ENCODE measurements around the gene PER1.

Gene PER1, protein sequence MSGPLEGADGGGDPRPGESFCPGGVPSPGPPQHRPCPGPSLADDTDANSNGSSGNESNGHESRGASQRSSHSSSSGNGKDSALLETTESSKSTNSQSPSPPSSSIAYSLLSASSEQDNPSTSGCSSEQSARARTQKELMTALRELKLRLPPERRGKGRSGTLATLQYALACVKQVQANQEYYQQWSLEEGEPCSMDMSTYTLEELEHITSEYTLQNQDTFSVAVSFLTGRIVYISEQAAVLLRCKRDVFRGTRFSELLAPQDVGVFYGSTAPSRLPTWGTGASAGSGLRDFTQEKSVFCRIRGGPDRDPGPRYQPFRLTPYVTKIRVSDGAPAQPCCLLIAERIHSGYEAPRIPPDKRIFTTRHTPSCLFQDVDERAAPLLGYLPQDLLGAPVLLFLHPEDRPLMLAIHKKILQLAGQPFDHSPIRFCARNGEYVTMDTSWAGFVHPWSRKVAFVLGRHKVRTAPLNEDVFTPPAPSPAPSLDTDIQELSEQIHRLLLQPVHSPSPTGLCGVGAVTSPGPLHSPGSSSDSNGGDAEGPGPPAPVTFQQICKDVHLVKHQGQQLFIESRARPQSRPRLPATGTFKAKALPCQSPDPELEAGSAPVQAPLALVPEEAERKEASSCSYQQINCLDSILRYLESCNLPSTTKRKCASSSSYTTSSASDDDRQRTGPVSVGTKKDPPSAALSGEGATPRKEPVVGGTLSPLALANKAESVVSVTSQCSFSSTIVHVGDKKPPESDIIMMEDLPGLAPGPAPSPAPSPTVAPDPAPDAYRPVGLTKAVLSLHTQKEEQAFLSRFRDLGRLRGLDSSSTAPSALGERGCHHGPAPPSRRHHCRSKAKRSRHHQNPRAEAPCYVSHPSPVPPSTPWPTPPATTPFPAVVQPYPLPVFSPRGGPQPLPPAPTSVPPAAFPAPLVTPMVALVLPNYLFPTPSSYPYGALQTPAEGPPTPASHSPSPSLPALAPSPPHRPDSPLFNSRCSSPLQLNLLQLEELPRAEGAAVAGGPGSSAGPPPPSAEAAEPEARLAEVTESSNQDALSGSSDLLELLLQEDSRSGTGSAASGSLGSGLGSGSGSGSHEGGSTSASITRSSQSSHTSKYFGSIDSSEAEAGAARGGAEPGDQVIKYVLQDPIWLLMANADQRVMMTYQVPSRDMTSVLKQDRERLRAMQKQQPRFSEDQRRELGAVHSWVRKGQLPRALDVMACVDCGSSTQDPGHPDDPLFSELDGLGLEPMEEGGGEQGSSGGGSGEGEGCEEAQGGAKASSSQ (N-terminal part only)

DNA sequence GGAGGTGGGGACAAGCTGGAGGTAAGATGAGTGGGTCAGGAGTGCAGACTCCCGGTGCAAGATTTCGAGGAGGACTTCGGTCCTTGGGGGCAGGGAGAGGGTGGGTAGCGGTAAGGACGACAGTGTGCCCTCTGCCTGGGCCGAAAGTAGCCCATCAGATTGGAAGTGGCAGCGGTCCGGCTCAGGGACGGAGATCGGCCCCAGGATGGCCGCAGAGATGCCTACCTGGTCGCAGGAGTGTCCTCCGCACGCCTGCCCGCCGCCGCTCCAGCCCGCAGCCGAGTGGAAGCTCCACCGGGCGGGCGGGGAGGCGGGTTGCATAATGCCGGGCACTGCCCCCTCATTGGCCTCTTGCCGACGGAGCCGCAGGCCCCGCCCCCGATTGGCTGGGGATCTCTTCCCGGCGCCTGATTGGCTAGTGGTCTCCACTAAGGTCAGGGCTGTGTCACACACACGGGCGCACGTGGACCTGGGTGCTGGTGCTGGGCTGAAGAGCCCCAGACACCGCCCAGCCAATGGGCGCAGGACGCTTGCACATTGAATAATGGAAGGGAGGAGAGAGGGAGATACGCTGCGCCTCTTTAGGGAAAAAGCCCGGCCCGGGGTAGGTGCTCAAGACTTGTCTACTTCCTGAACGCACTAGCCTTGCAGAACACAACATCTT lies at the start of gene PER1:
TSS of gene PER1 (minus strand) at position 293 of the 664 bp plus-strand sequence. CDS start 1,698 bp downstream, outside the sequence.
- DNase-seq, result peak; percentile 83

DNA sequence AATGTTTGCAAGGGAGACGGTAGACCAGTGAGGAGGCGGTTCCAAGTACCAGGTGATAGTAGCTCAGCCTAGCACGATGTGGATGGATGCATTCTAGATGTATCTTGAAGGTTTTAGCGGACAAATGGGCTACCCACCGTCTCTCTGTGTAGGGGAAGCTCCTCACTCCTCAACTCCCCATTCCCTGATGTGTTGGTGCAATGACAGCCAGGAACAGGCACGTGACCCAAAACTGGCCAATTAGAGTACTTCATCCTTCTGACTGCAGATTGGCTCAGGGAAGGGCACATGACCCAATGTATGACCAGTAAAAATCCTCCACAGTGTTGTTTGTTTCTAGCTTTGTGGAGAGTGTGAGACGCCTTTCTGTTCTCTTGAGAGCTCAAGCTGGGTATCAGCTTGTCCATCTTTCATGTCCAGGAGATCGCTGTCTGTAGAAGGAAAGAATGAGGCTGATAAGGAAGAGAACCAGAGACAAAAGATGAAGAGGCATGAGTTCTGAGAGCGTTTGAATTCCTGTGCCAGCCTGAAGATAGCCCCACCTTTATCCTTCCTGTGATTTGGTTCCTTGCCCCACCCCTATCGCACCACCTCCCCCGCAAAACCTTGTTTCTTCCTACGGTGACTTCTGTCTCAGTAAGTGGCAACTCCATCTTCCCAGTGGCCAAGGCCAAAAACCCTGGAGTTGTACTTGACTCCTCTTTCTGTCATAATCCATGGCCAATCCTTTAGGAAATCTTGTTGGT lies 40.0 kb upstream of the PER1 start:
- DNase-seq, result peak; percentile 91

DNA sequence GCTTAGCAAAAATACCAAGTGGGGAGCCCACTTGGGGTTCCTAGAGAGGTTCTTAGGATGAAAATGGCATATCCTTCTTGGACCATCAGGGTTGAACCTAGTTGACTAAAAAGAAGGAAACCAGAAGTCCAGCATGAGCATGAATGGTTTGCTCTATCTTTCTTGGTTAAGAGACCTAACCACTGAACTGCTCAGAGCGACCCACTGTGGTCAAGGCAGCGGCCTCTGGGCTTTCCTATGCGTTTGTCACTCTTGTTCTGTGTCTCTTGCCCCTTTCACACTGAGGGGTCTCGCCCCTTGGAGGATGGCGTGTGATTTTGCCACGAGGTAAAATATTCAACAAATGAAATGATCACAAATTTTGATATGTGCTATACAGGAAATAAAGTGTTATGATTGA lies 38.3 kb upstream of the PER1 start:
- no peak for DNase-seq

DNA sequence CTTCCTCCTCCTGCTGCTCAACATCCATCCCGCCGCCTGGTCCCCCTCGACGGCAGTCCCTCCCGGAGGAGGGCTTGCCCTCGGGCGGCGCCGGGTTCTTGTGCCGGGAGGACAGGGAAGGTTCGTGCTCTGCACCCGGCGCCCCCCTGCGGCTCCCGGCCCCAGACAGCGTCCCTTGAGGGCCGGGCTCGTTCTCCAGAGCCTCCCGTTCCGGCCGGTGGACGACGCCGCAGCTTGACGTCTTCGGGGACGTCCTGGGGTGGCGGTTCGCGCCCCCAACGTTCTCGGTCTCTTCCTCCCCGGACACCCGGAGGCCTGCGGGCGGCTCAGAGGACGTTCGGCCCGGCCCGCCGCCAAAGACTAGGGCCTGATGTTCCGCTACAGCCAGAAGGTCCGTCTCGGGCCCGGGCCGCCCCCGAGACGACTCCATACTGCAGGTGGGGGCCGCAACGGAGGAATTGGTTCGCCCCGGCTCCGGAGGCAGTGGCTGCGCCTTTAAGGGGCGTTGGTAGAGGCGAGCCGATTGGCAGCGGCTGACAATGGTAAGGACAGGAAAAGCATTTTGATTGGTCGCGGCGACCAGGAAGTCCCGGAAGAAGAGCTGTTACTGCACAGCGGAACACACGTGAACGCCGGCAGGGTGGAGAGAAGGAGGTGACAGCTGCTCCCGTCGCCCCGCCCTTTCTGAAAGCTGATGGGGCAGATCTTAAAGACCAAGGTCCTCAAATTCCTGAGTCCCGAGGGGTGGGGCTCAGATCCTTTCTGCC lies 37.7 kb upstream of the PER1 start, which contains the start of gene BORCS6:
TSS of gene BORCS6 (minus strand) at position 470 of the 767 bp plus-strand sequence. CDS start at position 430, 40 bp downstream.
- peak; percentile 90 for DNase-seq

DNA sequence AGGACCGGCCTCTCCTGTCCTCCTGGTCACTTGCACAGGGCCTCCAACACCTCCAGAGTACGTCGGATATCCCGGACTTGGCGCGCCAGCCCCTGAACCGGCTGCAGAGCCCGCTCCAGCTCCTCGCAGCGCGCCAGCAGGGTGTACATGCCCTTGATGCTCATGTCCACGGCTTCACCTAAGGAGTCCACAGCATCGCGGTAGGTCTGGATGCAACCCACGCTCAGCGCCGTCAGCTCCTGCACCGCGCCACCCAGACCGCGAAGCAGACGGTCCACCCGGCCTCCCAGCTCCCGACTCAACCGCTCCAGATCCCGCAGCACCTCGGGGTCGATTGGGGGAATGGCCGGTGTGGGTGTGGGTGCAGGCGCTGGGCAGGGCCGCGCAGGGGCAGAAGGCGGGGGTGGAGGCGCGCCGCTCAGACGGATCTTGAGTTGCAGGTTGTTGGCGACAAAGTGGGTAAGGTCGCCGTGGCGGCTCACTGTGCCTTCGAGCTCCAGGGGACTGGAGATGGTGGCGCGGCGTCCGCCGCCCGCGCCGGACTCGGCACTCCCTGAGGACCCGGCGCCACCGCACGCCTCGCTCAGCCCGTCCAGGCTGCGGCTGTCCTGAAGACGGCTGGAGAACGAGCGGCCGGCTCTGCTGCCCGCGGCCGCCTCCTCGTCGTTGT lies 37.0 kb upstream of the PER1 start:
- DNase-seq, result no peak

DNA sequence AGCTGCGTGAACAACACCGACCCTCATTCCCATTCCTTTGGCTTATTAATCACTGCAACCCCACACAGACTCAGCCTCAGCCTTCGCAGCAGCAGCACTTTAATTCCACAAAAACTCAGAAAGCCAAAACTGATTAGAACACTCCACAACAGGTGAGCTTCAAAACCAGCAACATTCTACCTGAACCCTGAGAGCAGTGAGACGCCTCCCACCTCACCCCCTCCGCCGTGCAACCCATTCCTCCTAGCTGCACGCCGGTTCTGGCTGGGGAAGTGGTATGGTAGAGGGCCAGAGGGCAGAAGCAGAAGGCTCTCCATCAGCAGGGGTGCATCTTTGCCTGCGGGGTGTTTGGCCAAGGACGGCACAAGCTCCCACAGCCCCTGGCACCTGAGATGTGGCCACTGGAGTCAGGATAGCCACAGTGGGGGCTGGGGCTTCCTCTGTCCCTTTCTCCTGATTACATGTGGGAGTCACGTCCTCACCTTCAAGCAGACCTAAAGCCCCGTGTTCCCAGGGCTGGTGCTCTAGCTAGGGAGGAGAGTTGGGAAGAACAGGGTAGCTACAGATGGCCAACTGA lies 36.1 kb upstream of the PER1 start:
- DNase-seq, result no peak

DNA sequence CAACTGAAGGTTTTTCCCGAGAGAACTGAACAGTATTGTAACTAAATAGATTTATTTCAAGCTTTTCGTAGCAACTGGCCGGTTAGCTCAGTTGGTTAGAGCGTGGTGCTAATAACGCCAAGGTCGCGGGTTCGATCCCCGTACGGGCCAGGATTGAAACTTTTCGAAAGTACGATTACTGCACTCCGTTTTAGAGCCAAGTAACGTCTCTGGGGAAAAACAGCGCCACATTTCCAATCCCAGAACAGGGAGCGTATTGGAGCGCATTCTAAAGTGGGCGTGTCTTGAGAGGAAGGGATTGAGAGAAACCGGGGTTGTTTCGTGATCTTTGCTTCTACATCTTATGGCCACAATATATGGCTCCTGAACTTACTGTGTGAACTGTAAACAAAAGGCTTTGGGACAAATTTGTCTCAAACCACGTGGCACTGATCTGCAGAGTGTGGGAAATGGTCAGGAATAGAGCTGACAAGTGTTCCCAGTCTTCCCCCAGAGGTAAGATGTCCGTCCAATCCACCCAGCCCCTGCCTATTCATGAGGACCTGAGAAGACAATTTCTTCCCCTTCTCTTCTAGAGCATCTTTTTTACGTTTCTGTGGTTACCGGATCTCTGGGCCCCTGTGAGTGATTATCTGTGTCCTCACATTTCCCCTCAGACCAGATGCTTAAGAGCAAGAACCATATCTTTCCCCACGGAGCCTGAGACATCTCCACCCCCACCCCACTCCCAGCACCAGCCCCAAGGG lies 35.5 kb upstream of the PER1 start:
- DNase-seq, result peak; percentile 90

DNA sequence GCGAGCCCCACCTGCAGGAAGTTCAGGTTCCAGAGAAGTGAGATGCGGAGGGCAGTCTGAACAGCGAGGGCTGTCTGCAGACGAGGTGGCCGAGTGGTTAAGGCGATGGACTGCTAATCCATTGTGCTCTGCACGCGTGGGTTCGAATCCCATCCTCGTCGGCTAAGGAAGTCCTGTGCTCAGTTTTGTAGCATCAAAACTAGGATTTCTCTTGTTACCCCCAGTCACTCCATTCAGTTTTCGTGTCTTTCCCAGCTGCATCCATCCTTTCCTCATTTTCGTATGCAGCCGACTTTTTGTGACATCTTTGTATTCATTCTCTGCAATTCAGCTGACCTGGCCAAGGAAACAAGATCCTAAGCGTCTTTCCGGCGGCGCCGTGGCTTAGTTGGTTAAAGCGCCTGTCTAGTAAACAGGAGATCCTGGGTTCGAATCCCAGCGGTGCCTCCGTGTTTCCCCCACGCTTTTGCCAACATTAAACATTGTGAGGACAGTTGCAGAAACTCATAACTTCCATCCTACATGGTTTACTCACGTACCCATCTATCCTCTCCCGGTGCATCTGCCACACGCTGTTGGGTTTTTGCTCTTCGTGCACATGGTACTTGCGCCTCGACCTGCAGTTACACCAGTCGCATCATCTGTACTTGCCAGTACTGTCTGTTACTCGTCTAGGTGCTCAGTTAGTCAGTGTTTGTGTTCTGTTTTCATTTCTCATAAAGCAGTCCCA lies 34.7 kb upstream of the PER1 start:
- DNase-seq, result peak; percentile 95

DNA sequence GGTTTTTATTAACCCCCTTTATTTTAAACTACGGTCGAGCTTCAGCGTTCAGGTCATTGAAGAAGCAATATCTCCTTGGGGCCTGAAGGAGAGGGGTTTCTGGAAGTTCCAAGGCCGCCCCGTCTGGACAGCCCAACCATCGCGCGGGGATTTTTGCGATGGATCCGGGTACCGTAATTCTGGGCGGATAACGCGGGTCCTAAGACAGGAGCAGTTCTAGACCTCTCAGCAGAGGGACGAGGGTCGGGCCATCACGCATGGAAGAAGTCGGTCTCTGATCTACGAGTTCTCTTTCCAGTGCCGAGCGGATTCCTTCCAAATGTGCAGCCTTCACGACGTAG lies 34.2 kb upstream of the PER1 start:
- no peak for DNase-seq

DNA sequence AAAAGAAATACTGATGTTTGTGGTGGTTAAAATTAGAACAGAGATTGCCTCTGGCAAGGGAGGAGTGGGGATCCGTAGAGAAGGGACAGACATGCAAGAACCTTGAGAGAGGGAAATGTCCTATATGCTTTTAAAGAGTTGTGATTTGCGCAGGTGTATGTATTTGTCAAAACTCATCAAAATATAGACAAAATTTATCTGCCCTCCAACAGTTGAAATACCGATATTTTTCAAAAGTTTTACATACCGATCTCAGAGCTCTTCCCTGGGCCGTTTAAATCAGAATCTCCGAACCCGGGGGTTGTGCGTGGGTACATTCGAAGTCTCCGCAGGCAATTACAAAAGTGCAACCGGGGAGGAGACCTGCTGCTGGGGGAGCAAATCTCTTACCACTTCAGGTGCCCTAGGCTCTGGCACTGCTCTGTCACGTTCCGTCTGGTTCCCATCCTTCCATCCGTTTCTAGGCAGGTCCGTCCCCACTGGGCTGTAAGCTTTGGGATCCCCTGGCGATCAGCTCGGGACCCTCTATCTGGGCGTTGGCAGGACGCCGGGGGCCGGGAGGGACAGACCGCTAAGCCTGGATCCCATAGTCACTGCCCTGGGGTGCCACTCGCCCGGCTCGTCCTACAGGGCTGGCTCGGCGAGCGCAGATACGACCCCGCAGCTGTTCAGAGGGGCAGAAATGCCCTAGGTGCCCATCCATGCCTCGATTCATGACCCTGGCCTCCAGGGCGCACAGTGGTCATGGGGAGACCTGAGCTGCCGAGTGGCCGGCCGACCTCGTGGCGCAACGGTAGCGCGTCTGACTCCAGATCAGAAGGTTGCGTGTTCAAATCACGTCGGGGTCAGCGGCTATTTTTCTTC lies 33.6 kb upstream of the PER1 start:
- peak; percentile 57 for DNase-seq

DNA sequence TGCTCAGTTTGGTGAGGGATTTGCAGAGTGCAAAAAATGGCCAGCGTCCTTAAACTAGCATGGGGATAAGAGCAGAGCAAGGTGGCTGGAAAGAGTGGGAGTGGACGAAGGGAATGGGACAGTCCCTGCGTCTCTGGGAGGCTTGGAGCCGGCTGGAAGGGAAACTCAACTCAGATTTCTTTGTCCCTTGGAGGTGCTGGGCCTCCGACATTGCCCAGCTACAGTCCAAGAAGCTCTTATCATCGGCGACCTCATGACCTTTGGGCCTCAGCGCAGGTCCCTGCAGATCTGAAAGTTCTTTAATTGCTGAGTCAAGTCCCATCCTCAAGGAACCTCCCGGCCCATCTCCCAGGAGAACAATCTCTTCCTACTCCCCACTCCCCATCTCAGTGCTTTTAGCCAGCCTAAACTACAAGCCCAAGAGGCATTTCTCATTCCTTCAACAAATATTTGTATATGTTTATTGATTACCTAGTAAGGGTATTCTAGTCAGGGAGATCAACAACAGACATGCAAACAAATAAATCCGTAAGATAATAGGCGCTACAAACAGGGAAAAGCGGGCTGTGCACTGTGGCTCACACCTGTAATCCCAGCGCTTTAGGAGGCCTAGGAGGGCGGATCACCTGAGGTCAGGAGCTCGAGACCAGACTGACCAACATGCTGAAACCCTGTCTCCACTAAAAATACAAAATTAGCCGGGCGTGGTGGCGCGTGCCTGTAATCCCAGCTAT lies 25.0 kb upstream of the PER1 start:
- DNase-seq, result no peak

DNA sequence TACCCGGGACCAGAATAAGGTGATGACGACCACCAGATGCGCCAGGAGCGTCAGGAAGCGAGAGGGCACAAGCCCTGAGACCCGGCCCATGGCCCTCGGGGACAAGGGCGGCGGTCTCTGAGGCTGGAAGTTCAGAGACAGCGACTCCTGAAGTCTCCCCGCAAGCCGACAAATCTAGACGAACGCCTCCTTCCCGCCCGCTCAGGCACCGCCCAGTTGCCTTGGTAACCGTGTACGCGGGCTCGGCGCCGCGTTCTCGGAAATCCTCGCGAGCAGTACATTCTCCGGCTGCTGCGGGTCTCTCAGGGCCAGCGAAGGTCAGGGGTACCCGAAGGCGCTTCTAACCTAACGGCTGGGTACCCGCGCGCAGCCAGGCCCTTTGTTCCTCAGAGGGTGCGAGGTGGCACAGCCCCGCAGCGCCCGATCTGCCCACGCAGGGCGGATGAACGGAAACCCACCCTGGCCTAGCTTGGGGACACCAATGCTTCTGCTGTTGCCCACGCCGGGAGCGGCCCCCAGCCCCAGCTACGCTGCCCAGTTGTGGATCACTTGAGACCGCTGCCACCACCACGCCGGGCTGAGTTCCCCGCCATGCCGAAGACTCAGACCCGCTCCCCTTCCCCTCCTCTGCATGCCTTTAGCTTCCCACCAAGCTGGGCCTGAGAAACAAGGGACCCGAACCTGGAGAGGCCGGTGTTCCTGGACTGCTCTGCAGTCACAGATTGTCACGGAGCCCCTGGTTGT lies 24.2 kb upstream of the PER1 start, which contains the start of gene TMEM107:
TSS of gene TMEM107 (minus strand) at position 184 of the 744 bp plus-strand sequence. CDS start at position 90, 94 bp downstream.
- peak; percentile 61 for DNase-seq

DNA sequence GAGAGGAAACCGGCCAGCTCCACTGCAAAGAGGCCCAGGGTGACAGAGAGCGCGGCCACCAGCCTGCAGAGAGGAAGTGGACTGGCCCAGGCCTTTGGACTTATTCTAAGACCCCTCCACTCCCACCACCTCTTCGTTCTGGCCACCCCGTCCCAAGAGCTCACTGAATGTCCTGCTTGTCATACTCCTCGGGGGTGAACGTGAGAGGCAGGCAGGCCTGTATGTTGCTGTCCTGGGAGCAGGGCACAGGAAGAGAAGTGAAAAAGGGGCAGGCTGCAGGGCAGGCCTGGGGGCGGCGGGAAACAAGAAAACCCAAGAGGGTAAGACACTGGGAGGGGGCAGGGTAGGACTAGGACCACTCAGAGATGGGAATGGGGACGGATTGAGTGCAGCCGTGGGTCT lies 23.6 kb upstream of the PER1 start:
- no peak for DNase-seq

DNA sequence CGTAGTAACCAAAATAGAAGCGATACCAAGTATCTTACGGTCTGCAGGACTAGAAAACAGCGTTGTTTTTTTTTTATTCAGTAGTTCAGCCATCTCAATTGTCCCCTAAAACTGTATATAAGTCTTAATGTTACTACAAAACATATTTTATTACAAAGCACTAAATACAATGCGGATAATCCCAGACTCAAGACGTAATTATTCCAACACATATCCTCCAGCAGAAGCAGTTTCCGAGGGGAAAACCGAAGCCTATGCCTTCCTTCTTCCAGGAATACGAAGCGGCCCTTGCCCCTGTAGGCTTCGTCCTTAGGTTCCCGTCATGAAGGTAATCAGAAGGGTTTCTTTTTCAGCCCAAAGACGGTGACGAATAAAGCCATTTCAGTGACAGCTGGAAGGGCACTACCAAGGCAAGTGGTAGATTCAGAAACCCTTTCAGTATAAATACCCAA lies 21.7 kb upstream of the PER1 start:
- DNase-seq, result no peak

DNA sequence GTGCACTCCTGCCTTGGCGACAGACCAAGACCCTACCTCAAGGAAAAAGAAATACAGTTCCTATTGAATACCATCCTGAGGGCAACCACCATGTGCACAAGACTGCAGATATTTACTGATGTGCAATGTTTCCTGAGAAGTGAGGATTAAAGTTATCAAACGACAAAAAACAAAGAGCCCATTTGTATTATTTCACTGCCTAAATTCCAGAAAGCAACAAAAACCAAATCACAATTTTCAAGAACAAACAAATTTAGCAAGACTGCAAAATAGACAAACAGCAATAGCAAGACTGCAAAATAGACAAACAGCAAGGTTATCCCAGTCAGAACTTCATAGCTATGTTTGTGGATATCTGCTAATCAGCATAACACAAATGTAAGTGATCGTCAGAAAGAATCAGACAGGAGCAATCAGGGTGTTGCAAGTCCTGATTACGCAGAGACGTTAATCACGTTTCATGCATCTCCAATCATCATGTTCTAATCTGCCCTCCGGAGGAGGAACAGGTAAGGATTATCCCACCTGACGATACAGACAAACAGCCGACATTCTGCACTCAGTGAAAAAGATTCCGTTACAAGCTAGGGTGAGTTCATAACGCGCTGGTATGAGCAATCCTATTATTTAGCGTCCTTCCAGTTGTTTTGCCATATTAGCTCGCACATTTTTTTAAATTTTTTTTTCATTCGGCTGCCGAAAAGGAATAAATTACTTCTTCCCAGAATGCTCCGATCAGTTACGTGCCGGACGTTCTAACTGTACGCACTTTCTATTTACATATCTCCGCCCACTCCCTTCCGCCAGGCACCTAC lies 21.1 kb upstream of the PER1 start:
- peak; percentile 88 for DNase-seq
